Fibroblast of gingiva (primary cell): ENCODE data around the gene HOXC9.
"Not testable (repeated sequence)": the region's sequence is repeated elsewhere in the genome, so short reads cannot be mapped to it uniquely, and the experiment has no call there.

ENCODE experiments used
- DNase-seq: peaks from one replicate; pipeline ENCODE4 v3.0.0-alpha.2; 2011; ENCODE audit warnings: low read depth

Gene HOXC9

GRCh38 chr12:54040148-54040494 lies 40.2 kb downstream of the HOXC9 start:
- DNase-seq, result no peak

DNA sequence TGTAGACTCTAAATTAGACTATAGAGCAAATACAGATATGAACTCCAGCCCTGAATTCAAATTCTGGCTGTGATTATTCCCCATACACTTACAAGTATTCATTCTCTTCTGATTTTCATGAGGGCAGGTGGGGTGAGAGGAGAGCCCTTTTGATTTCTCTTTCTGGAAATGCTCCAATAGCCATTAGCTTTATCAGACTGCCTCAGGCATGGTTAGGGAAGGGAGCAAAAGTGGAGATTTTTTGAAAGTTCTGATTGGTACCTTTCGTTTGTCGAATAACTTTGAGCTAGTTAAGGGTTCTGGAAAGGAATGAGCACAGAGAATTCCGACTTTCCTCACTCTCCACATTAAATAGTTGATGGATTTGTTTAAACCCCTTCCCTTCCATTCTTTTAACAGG lies 40.7 kb downstream of the HOXC9 start:
- DNase-seq, result no peak

DNA sequence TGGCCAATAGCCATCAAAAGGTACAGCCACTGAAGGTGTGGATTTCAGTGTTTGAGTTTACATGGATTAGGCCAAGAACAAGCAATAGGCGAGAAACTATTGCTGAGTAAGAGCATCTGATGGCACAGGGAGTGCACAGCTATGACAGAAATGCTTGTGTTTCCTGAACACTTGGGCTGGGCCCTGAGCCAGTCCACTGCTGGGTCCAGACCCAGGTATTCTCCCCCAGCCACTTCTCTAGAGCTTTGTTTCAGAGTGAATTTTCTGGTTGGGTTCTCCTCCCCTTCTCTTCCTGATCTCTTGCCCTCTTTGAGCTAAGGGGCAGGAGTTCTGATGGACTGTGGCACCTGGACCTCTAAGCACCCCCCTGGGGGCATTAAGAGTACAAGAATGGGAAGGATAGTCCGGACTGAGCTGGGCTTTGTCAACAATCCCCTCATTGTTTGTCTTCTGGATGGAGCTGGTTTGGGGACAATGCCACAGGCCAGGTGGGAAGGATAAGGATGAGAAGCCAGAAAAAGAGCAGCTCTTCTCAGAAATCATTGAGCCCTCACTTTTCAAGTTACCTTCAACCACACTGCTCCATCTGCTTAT lies 41.2 kb downstream of the HOXC9 start:
- DNase-seq, result no peak

DNA sequence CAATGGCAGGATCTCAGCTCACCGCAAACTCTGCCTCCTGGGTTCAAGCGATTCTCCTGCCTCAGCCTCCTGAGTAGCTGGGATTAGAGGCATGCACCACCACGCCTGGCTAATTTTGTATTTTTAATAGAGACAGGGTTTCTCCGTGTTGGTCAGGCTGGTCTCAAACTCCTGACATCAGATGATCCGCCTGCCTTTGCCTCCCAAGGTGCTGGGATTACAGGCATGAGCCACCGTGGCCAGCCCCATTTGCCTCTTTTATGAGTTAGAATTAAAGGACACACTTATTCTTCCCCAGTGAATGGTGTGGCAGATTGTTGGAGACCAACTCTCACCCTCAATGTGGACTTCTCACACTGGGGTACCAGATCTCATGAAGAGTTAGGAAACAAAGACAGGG lies 42.1 kb downstream of the HOXC9 start:
- DNase-seq, result not testable (repeated sequence)

- DNase-seq, result no peak
These were observed 43.3 kb downstream of the HOXC9 start for GRCh38 chr12:54042970-54043853.

DNA sequence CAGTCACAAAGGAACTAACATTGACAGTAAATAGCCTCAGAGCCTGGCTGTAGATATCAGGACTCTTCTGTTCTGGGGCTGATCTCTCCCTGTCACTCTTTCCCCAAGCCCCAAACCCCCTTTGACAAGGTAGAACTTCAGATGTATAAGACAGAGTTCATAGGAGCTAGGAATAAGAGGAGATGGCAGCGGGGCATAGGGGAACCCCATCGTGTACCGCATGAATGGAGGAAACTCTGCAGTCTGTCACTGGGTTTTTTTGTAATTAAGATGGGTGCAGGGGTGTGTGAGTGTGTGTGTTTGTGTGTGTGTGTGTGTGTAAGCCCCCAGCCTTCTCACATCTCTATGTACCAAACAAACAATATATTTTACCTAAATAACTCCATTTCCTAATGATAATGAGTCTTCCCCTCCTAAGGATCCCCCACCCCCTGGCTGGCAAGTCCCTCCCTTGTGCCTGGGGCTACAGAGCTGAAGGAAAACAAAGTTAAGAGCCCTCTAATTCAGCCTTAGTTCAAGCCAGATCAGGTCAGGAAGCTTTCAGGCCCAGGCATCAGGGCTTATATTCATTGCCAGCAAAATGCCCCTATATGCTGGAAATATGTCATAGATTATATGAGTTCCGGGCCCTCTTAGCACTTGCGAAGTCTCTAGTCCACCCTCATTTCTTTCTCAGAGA lies 44.6 kb downstream of the HOXC9 start:
- DNase-seq, result no peak

GRCh38 chr12:54045401-54045800 lies 45.4 kb downstream of the HOXC9 start:
- DNase-seq, result no peak

- no peak for DNase-seq
These were observed 46.0 kb downstream of the HOXC9 start for GRCh38 chr12:54045868-54046521.

GRCh38 chr12:54046809-54047159 lies 46.8 kb downstream of the HOXC9 start:
- no peak for DNase-seq

DNA sequence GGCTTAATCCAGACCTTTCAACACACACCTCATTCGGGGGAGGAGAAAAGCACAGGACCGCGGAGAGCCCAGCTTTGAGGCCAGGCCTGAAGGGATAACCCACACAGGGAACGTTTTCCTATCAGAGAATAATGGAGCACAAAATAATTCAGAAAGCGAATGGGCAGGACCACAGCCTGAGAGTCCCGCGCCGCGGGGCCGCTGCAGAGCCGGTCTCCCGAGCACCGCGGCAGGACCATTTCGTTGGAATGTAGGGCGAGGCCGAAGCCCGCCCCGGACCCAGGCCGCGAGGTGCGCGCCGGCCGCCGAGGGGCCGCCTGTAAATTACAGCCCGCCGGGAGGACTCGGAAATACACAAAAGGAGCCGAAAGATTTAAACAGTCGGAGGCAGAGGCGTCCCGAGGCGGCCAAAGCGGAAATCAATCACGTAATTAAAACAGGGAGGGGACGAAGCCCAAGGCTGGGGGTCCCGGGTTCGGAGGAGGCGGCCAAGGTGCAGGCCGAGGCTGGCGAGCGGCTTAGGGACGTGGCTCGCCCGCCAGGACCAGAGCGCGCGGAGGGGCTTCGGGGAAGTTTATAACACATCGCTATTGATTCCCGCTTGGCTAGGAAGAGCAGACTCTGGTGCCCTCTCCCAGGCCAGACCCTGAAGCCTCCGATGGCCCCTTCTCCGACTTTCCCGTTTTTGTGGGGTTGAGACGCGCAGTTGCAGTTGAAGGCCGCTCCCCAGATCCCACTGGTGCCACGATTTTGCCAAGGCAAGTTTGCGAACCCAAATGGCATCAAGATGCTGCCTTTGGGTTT lies 47.4 kb downstream of the HOXC9 start:
- no peak for DNase-seq

DNA sequence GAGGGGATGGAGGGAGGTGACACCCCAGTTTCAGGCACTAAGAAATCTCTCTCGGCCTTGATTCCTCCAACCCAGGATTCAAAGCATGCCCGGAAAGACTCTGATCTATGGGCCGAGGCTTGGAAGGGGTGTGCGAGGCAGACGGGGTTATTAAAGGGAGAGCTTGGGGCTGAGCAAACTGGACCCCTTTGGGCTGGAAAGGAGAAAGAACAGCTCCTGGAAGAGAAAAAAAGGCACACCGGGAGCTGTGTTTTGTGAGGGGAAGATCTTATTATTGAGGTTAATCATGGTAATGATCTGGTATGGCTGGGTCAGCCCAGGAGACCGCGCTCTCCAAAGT lies 48.0 kb downstream of the HOXC9 start:
- DNase-seq, result no peak

- DNase-seq, result no peak
These were observed 48.6 kb downstream of the HOXC9 start for GRCh38 chr12:54048406-54049093.

GRCh38 chr12:54049108-54049507 lies 49.1 kb downstream of the HOXC9 start:
- no peak for DNase-seq

- no peak for DNase-seq
These were observed 50.5 kb downstream of the HOXC9 start for GRCh38 chr12:54050482-54050810.

DNA sequence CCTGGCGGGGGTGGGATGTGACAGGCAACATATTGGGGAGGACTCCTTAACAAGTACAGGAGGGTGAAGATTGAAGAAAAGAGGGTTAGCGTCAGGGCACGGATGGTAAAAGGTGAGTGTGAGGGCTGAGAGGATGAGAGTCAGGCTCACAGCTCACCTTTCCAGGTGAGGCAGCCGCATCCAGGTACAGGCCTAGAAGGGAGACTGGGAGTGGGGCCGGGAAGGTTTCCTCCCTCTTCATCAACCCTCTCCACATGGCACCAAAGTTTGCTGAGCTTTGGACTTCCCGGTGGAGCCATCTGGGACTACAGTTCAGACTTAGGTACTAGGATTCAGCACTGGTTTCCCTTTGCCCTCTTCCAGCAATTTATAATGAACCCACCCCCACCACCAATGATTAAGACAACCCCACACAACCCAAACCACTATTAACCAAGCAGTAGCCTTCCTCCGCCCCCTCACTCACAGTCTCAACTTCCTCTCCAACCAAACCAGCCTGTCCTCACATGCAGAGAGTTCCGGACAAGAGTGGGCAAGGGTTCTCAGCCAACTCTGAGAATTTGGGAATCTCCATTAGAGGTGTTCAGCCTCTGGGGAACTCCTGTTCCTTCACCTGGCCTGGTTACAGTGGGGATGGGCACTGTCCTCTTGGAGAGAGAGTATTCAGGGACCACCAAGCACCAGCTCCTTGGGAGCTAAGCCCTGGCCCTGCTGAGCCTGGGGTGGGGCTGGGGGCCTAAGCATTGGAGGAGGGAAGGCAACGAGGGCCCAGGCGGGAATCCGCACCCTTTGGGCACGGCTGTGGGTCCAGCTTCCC lies 51.3 kb downstream of the HOXC9 start:
- no peak for DNase-seq

DNA sequence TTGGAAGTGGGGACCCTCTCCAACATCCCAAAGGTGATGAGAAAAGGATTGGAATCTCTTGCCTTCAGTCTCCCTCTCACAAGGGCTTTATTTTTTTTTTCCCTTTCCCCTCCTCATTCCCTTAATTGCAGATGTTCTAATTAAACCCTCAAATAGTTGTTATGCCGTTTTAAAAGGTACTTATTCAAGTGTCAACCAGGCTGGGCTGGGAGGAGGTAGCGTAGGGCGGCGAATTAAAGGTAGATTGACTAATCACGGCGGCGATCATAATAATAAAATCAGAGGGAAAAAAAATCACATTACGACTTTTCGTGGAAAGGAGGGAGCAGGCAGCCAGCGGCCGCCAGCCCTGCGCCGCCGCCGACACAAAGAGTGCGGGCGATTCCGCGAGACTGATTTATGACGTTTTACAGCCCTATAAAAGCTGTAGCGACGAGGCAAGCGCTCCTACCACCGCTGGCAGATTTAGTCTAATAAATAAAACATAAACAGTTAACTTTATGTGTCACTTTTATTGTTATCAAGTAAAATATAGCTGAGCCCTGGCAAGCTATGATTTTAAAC lies 52.0 kb downstream of the HOXC9 start:
- no peak for DNase-seq

GRCh38 chr12:54052438-54053002 lies 52.6 kb downstream of the HOXC9 start:
- DNase-seq, result no peak
